Activated T-cell treated with anti-CD3 and anti-CD28 coated beads for 1 hour (primary cell): ENCODE data around the gene TCF7L1.
"Not testable (repeated sequence)": the region's sequence is repeated elsewhere in the genome, so short reads cannot be mapped to it uniquely, and the experiment has no call there.

ENCODE experiments used
- DNase-seq: peaks from one replicate; pipeline ENCODE4 v3.0.0-alpha.2; 2020; ENCODE audit warnings: low read depth

Gene TCF7L1

GRCh38 chr2:85132834-85133637 lies at the start of gene TCF7L1:
Gene TCF7L1, plus strand, starts transcription at chr2:85133392. Its CDS starts 293 bp downstream, at chr2:85133685.
- no peak for DNase-seq

- no peak for DNase-seq
Measured at GRCh38 chr2:85085563-85085962, 47.6 kb upstream of the TCF7L1 start.

- no peak for DNase-seq
Measured at GRCh38 chr2:85087541-85087940, 45.7 kb upstream of the TCF7L1 start.

GRCh38 chr2:85088921-85089320 lies 44.3 kb upstream of the TCF7L1 start:
- no peak for DNase-seq

- DNase-seq = no peak
Measured at GRCh38 chr2:85089585-85089984, 43.6 kb upstream of the TCF7L1 start.

GRCh38 chr2:85091838-85092237 lies 41.4 kb upstream of the TCF7L1 start:
- DNase-seq = no peak

- no peak for DNase-seq
Measured at GRCh38 chr2:85095094-85095493, 38.1 kb upstream of the TCF7L1 start.

- no peak for DNase-seq
Measured at GRCh38 chr2:85096616-85097015, 36.6 kb upstream of the TCF7L1 start.

- DNase-seq = no peak
Measured at GRCh38 chr2:85104228-85104627, 29.0 kb upstream of the TCF7L1 start.

- no peak for DNase-seq
Measured at GRCh38 chr2:85106489-85107180, 26.6 kb upstream of the TCF7L1 start.

GRCh38 chr2:85110991-85111560 lies 22.1 kb upstream of the TCF7L1 start:
- no peak for DNase-seq

GRCh38 chr2:85111819-85112281 lies 21.3 kb upstream of the TCF7L1 start:
- DNase-seq = no peak

GRCh38 chr2:85112906-85113625 lies 20.1 kb upstream of the TCF7L1 start:
- no peak for DNase-seq

- no peak for DNase-seq
Measured at GRCh38 chr2:85114586-85115330, 18.4 kb upstream of the TCF7L1 start.

- DNase-seq = no peak
Measured at GRCh38 chr2:85116207-85116606, 17.0 kb upstream of the TCF7L1 start.

GRCh38 chr2:85119900-85120299 lies 13.3 kb upstream of the TCF7L1 start:
- DNase-seq = no peak

GRCh38 chr2:85120363-85120762 lies 12.8 kb upstream of the TCF7L1 start:
- DNase-seq = no peak

- DNase-seq = not testable (repeated sequence)
Measured at GRCh38 chr2:85126462-85126861, 6.7 kb upstream of the TCF7L1 start.

- no peak for DNase-seq
Measured at GRCh38 chr2:85129861-85130260, 3.3 kb upstream of the TCF7L1 start.

GRCh38 chr2:85130407-85130806 lies 2.8 kb upstream of the TCF7L1 start:
- no peak for DNase-seq

GRCh38 chr2:85131116-85131515 lies 2.1 kb upstream of the TCF7L1 start:
- DNase-seq = no peak

- DNase-seq = no peak
Measured at GRCh38 chr2:85132397-85132796, 795 bp upstream of the TCF7L1 start.
